H1 (cell line): Measurements from ENCODE around the gene THOP1. TPM values are rescaled to one million over a fixed set of nuclear protein-coding genes. Genes with fewer than 3 reads are reported as not detected.

Experiments used
- CTCF ChIA-PET: fragments of 300-600 bp; sonication (Branson Sonifier 250); formaldehyde crosslinking; loops from one replicate; lab custom pipeline; 2021; ENCODE audit not compliant: partially characterized antibody; lab: Charles Lee
- POLR2A ChIA-PET: fragments of 300-600 bp; sonication (Branson Sonifier 250); formaldehyde crosslinking; loops from one replicate; lab custom pipeline; 2021; ENCODE audit warnings: inconsistent platforms; ENCODE audit not compliant: partially characterized antibody; lab: Charles Lee
- DNase-seq, 2 experiments: peaks; one replicate each; pipeline versions ENCODE4 v3.0.0 to v3.0.0-alpha.2; 2010 to 2022; ENCODE audit warnings: low spot score in 2 of 2, low read depth in 1 of 2, mixed read lengths in 1 of 2
- FAIRE-seq: peaks from 2 replicates; lab custom pipeline; 2011; peaks lifted over from hg19 to GRCh38; lab: Jason Lieb, UNC
- H2AFZ ChIP-seq: 2 replicates; pipeline ENCODE4 v1.8.1; 2012; ENCODE audit warnings: low read length, inconsistent platforms
- H2AK5ac ChIP-seq: 2 replicates; pipeline ENCODE4 v1.6.1; 2013; ENCODE audit warnings: low read depth, low read length
- H2BK120ac ChIP-seq: replicated peaks from 2 replicates; pipeline ENCODE3; 2013; ENCODE audit warnings: low read depth, low read length, inconsistent platforms
- H2BK12ac ChIP-seq: 2 replicates; pipeline ENCODE4 v1.6.1; 2013; ENCODE audit warnings: low read depth, low read length
- H2BK15ac ChIP-seq: 2 replicates; pipeline ENCODE4 v1.6.1; 2013; ENCODE audit warnings: low read length
- H2BK20ac ChIP-seq: 2 replicates; pipeline ENCODE4 v1.6.1; 2013; ENCODE audit warnings: low read length
- H2BK5ac ChIP-seq: 2 replicates; pipeline ENCODE4 v1.6.1; 2013; ENCODE audit warnings: low read depth, low read length
- H3K14ac ChIP-seq: 2 replicates; pipeline ENCODE4 v1.6.1; 2013; ENCODE audit warnings: inconsistent platforms; ENCODE audit not compliant: insufficient read length
- H3K18ac ChIP-seq: 2 replicates; pipeline ENCODE4 v1.6.1; 2013; ENCODE audit warnings: low read length; ENCODE audit errors: extremely low read depth
- H3K23ac ChIP-seq: 2 replicates; pipeline ENCODE4 v1.6.1; 2013; ENCODE audit warnings: inconsistent platforms; ENCODE audit not compliant: insufficient read length
- H3K23me2 ChIP-seq: 2 replicates; pipeline ENCODE4 v1.6.1; 2013; ENCODE audit warnings: low read depth, low read length
- H3K27ac ChIP-seq: 2 replicates; pipeline ENCODE4 v1.6.1; 2011; ENCODE audit warnings: low read depth, low read length, inconsistent platforms
- H3K27me3 ChIP-seq, 4 experiments: replicated peaks in 1 of 4; 1 replicate in 1 of 4; 2 replicates in 3 of 4; pipeline versions ENCODE4 v1.6.1 to v1.8.1; 2011 to 2013; ENCODE audit warnings: low read length in 3 of 4, mild to moderate bottlenecking in 3 of 4, inconsistent platforms in 2 of 4, mixed read lengths in 2 of 4, moderate library complexity in 1 of 4; ENCODE audit not compliant: control insufficient read depth in 3 of 4, insufficient read depth in 3 of 4; ENCODE audit errors: extremely low read depth in 1 of 4
- H3K36me3 ChIP-seq, 4 experiments: 2 replicates each; pipeline versions ENCODE4 v1.6.1 to v1.8.1; 2011 to 2013; ENCODE audit warnings: mild to moderate bottlenecking in 4 of 4, low read length in 3 of 4, moderate library complexity in 2 of 4, control low read depth in 1 of 4, inconsistent platforms in 1 of 4; ENCODE audit not compliant: insufficient read depth in 4 of 4, control insufficient read depth in 2 of 4
- H3K4ac ChIP-seq: replicated peaks from 2 replicates; pipeline ENCODE3; 2013; ENCODE audit warnings: low read length, low read depth, mixed read lengths, inconsistent platforms; ENCODE audit not compliant: insufficient read length
- H3K4me1 ChIP-seq, 4 experiments: replicated peaks in 1 of 4; 1 replicate in 1 of 4; 2 replicates in 3 of 4; pipeline versions ENCODE4 v1.6.1 to v1.8.1; 2011 to 2013; ENCODE audit warnings: low read length in 3 of 4, inconsistent platforms in 2 of 4, mixed read lengths in 1 of 4; ENCODE audit not compliant: insufficient read depth in 4 of 4, control insufficient read depth in 3 of 4
- H3K4me2 ChIP-seq, 2 experiments: 2 replicates each; pipeline versions ENCODE4 v1.6.1 to v1.8.1; 2011 to 2013; ENCODE audit warnings: low read depth in 2 of 2, low read length in 2 of 2, control low read depth in 1 of 2, inconsistent platforms in 1 of 2, mild to moderate bottlenecking in 1 of 2; ENCODE audit not compliant: insufficient read depth in 1 of 2
- H3K4me3 ChIP-seq, 4 experiments: fragments of 200-600, 300-600 bp in 1 of 4; sonication (generic), shearing (Covaris generic), sonication (Bioruptor Twin) in 1 of 4; 2 replicates each; pipeline versions ENCODE4 v1.5.1 to v1.8.1; 2011 to 2016; ENCODE audit warnings: low read length in 4 of 4, low read depth in 3 of 4, control low read depth in 2 of 4, inconsistent platforms in 2 of 4, mild to moderate bottlenecking in 2 of 4, mixed read lengths in 1 of 4, moderate library complexity in 1 of 4; ENCODE audit not compliant: insufficient read depth in 2 of 4; ENCODE audit errors: extremely low read depth in 1 of 4
- H3K56ac ChIP-seq: replicated peaks from 2 replicates; pipeline ENCODE3; 2013; ENCODE audit warnings: low read depth, mild to moderate bottlenecking, mixed read lengths, low read length, inconsistent platforms; ENCODE audit not compliant: insufficient read length
- H3K79me1 ChIP-seq: 2 replicates; pipeline ENCODE4 v1.6.1; 2013; ENCODE audit warnings: low read depth, low read length, control low read depth
- H3K79me2 ChIP-seq, 2 experiments: 2 replicates each; pipeline versions ENCODE4 v1.6.1 to v1.8.1; 2012 to 2013; ENCODE audit warnings: low read length in 2 of 2, mild to moderate bottlenecking in 2 of 2, inconsistent platforms in 1 of 2; ENCODE audit not compliant: insufficient read depth in 2 of 2, control insufficient read depth in 1 of 2
- H3K9ac ChIP-seq, 4 experiments: replicated peaks in 1 of 4; 1 replicate in 1 of 4; 2 replicates in 3 of 4; pipeline versions ENCODE4 v1.6.1 to v1.8.1; 2011 to 2013; ENCODE audit warnings: low read depth in 3 of 4, low read length in 3 of 4, control low read depth in 2 of 4, mild to moderate bottlenecking in 2 of 4, moderate library complexity in 2 of 4, inconsistent platforms in 1 of 4; ENCODE audit errors: extremely low read depth in 1 of 4
- H3K9me3 ChIP-seq, 2 experiments: 2 replicates each; pipeline versions ENCODE4 v1.6.1 to v1.8.1; 2012 to 2013; ENCODE audit warnings: mild to moderate bottlenecking in 2 of 2, moderate library complexity in 2 of 2, control low read depth in 1 of 2, inconsistent platforms in 1 of 2, low read depth in 1 of 2, low read length in 1 of 2, mixed read lengths in 1 of 2; ENCODE audit not compliant: insufficient read depth in 2 of 2
- H4K20me1 ChIP-seq, 2 experiments: replicated peaks in 1 of 2; 2 replicates each; pipeline versions ENCODE3 to v1.8.1; 2011 to 2013; ENCODE audit warnings: inconsistent platforms in 2 of 2, low read length in 2 of 2, mild to moderate bottlenecking in 1 of 2; ENCODE audit not compliant: insufficient read depth in 2 of 2, control insufficient read depth in 1 of 2
- H4K5ac ChIP-seq: 2 replicates; pipeline ENCODE4 v1.6.1; 2013; ENCODE audit warnings: low read length, low read depth, mixed read lengths, inconsistent platforms; ENCODE audit not compliant: insufficient read length
- H4K8ac ChIP-seq: 2 replicates; pipeline ENCODE4 v1.8.0; 2013; ENCODE audit warnings: mild to moderate bottlenecking, moderate library complexity, low read length, inconsistent platforms; ENCODE audit not compliant: insufficient read depth; ENCODE audit errors: extremely low read depth
- H4K91ac ChIP-seq: replicated peaks from 2 replicates; pipeline ENCODE3; 2013; ENCODE audit warnings: low read length, mixed read lengths, inconsistent platforms; ENCODE audit not compliant: insufficient read length
- CEBPB ChIP-seq: IDR thresholded peaks from 2 replicates; pipeline ENCODE4 v1.6.1; 2012; ENCODE audit warnings: low read depth, low read length
- GTF2F1 ChIP-seq: IDR thresholded peaks from 2 replicates; pipeline ENCODE4 v1.6.1; 2012; ENCODE audit warnings: low read depth, low read length, improper control_type of control experiment, borderline replicate concordance
- ZNF274 ChIP-seq: IDR thresholded peaks from 2 replicates; pipeline ENCODE4 v1.7.0; 2012; ENCODE audit warnings: low read length, borderline replicate concordance; ENCODE audit errors: extremely low read depth
- WGBS, 2 experiments: shearing (Covaris generic) in 1 of 2; methylation state at CpG; one replicate each; pipeline versions ENCODE4 v1.1.6 to v1.1.7; 2013 to 2015; ENCODE audit warnings: low lambda C conversion rate in 2 of 2, mixed read lengths in 2 of 2, inconsistent platforms in 1 of 2, low coverage in 1 of 2, missing lambda C conversion rate in 1 of 2; ENCODE audit not compliant: insufficient replicate concordance in 2 of 2, insufficient coverage in 1 of 2, insufficient read length in 1 of 2; ENCODE audit errors: extremely low coverage in 1 of 2, missing lambda C conversion rate in 1 of 2; 5-methylcytosine and 5-hydroxymethylcytosine counted together
- polyA plus RNA-seq, 7 experiments: library from polyadenylated mRNA; depleted of rRNA in 3 of 7; stranded (reverse) in 5 of 7; unstranded in 2 of 7; fragments of >200 nt in 5 of 7; fragments of 200-250 nt in 2 of 7; gene quantifications; 1 replicate in 5 of 7; 2 replicates in 1 of 7; 4 replicates in 1 of 7; pipeline versions ENCODE4 v1.2.1 to v1.2.3, GENCODE V29; 2011 to 2013; ENCODE audit warnings: missing spikeins in 2 of 7, mixed read lengths in 2 of 7
- total RNA-seq: library from RNA; stranded (reverse); fragmentation: NEBNext Ultra II Directional; extraction: Animal tissue kit (Norgen Biotek cat#: 25700); gene quantifications from 2 replicates; pipeline ENCODE4 v1.2.1, GENCODE V29; 2021

THOP1 gene
- total and polyA plus RNA-seq, 2 of the 8 experiments (the other 6 are each of a cell fraction or from before 2014, with no cell fraction given) = 136 to 159 TPM

GRCh38 chr19:2779121-2779740 is 6.1 kb upstream of the THOP1 start:
- Histone ChIP-seq H2BK12ac (no peak overlapping the region), H3K27me3 (no peaks in the 10 kb centered on the region), H3K56ac (no peak overlapping the region), H3K36me3 (no peaks in the 10 kb centered on the region), H3K9me3 (no peaks in the 10 kb centered on the region), H2BK120ac (no peak overlapping the region), H3K4me2 (no peak overlapping the region), H4K5ac (no peak overlapping the region), H4K8ac (no peak overlapping the region), H3K79me1 (peaks cover 16% of the 10 kb centered on the region), H3K4ac (no peak overlapping the region), H3K23me2 (peaks cover 6% of the 10 kb centered on the region), H2BK5ac (no peak overlapping the region), H2AFZ (no peak overlapping the region), H2BK20ac (no peak overlapping the region), H2BK15ac (no peak overlapping the region), H3K4me3 (no peak overlapping the region), H3K14ac (no peak overlapping the region), H2AK5ac (no peak overlapping the region), H3K9ac (no peak overlapping the region), H3K4me1 (peaks cover 0 to 4% (median 2%) of the 10 kb centered on the region in 4 experiments; a peak in 2 of 7 replicates), H4K20me1 (peaks cover 21 to 49% of the 10 kb centered on the region in 2 experiments), H3K27ac (no peak overlapping the region), H3K18ac (no peak overlapping the region), H3K23ac (no peak overlapping the region), H4K91ac (no peak overlapping the region), H3K79me2 (peaks cover 78 to 88% of the 10 kb centered on the region in 2 experiments)
- no peak for TF ChIP-seq GTF2F1
- no peak for TF ChIP-seq ZNF274
- no peak for TF ChIP-seq CEBPB
- 93% methylated on average over 14 of the region's 14 CpGs; no CpG with 5 or more reads in 1 of the 2 experiments for WGBS, 2 experiments
- POLR2A ChIA-PET = interaction anchor here (0.9 to 1.7 kb wide), 2 partner anchors 9 to 11 kb away, joined by 3 to 5 read pairs; no protein-coding TSS in a partner anchor
- CTCF ChIA-PET = interaction anchor here (1.6 to 2.0 kb wide), 3 partner anchors 11 to 131 kb away, joined by 5 to 7 read pairs (median 6); no protein-coding TSS in a partner anchor
- DNase-seq (no peak), FAIRE-seq (no peak)
